GM11168 (cell line): ENCODE measurements around the gene CERS5.

ENCODE experiments used
- in situ Hi-C: fragments of 300-500 bp; cut with MboI; formaldehyde crosslinking; loops from one replicate; pipeline ENCODE4 v1.12.0; 2022; ENCODE audit warnings: low sequenced_read_pairs; ENCODE audit not compliant: unreplicated experiment

CERS5 gene

GRCh38 chr12:50084409-50084774 lies 82.8 kb downstream of the CERS5 start:
- in situ Hi-C loops, result loop anchor here (25.0 kb wide), 1 partner anchor 228 kb away; no protein-coding TSS in a partner anchor

GRCh38 chr12:50083301-50083700 lies 83.9 kb downstream of the CERS5 start:
- in situ Hi-C loops, result loop anchor here (25.0 kb wide), 1 partner anchor 229 kb away; no protein-coding TSS in a partner anchor

GRCh38 chr12:50082644-50083043 lies 84.5 kb downstream of the CERS5 start:
- in situ Hi-C loops, result loop anchor here (25.0 kb wide), 1 partner anchor 230 kb away; no protein-coding TSS in a partner anchor

GRCh38 chr12:50081096-50081808 lies 85.9 kb downstream of the CERS5 start:
- in situ Hi-C loops, result loop anchor here (25.0 kb wide), 1 partner anchor 231 kb away; no protein-coding TSS in a partner anchor

- in situ Hi-C loops, result loop anchor here (25.0 kb wide), 1 partner anchor 233 kb away; no protein-coding TSS in a partner anchor
Measured at GRCh38 chr12:50079771-50080170, 87.4 kb downstream of the CERS5 start.
